ENCODE data around the gene FUS.
"Not testable (repeated sequence)": the region's sequence is repeated elsewhere in the genome, so short reads cannot be mapped to it uniquely, and the experiment has no call there.

Gene FUS

GRCh38 chr16:31186930-31187807, 7.2 kb downstream of the FUS start:
- DNase-seq (ENCODE audit: low read depth) = no peak

GRCh38 chr16:31187808-31188189, 7.9 kb downstream of the FUS start:
- no peak for DNase-seq (ENCODE audit: low read depth)

GRCh38 chr16:31188450-31189411, 8.8 kb downstream of the FUS start:
- no peak for DNase-seq (ENCODE audit: low read depth)

GRCh38 chr16:31189412-31189778, 9.5 kb downstream of the FUS start:
- no peak for DNase-seq (ENCODE audit: low read depth)

GRCh38 chr16:31190061-31190460, 10.1 kb downstream of the FUS start:
- DNase-seq (ENCODE audit: low read depth) = no peak

GRCh38 chr16:31190818-31191444, 11.0 kb downstream of the FUS start:
- no peak for DNase-seq (ENCODE audit: low read depth)

GRCh38 chr16:31191697-31192428, 11.9 kb downstream of the FUS start:
- DNase-seq (ENCODE audit: low read depth) = no peak

- DNase-seq (ENCODE audit: low read depth) = no peak
Observed at GRCh38 chr16:31192856-31193642, 13.1 kb downstream of the FUS start.

- DNase-seq (ENCODE audit: low read depth) = no peak
Observed at GRCh38 chr16:31193874-31194273, 13.9 kb downstream of the FUS start.

GRCh38 chr16:31194898-31195297, 15.0 kb downstream of the FUS start:
- no peak for DNase-seq (ENCODE audit: low read depth)

GRCh38 chr16:31195861-31196260, 15.9 kb downstream of the FUS start:
- DNase-seq (ENCODE audit: low read depth) = not testable (repeated sequence)

- DNase-seq (ENCODE audit: low read depth) = no peak
Observed at GRCh38 chr16:31196324-31197088, 16.6 kb downstream of the FUS start.

- no peak for DNase-seq (ENCODE audit: low read depth)
Observed at GRCh38 chr16:31198207-31198882, 18.4 kb downstream of the FUS start.

- no peak for DNase-seq (ENCODE audit: low read depth)
Observed at GRCh38 chr16:31199430-31200041, 19.6 kb downstream of the FUS start.

GRCh38 chr16:31200111-31200510, 20.2 kb downstream of the FUS start:
- DNase-seq (ENCODE audit: low read depth) = not testable (repeated sequence)

- no peak for DNase-seq (ENCODE audit: low read depth)
Observed at GRCh38 chr16:31200821-31201568, 21.1 kb downstream of the FUS start.

GRCh38 chr16:31201582-31202413, 21.9 kb downstream of the FUS start:
- DNase-seq (ENCODE audit: low read depth) = no peak
